B cell (primary cell): ENCODE measurements around the gene CCNL1. TPM values are rescaled to one million over a fixed set of nuclear protein-coding genes. Genes with fewer than 3 reads are reported as not detected.

Experiments used
- ATAC-seq: fragments of 200-7000 bp; cut with Tn5 transposase; one replicate; pipeline ENCODE4 v1.10.0; 2021; ENCODE audit warnings: low read depth, mild to moderate bottlenecking, moderate number of reproducible peaks, moderate library complexity
- CTCF ChIA-PET: fragments of 350-600 bp; sonication (Branson Sonifier 250); formaldehyde crosslinking; loops from one replicate; lab custom pipeline; 2021; ENCODE audit warnings: antibody characterized with exemption, inconsistent platforms; lab: Charles Lee
- POLR2A ChIA-PET: fragments of 350-600 bp; sonication (Branson Sonifier 250); formaldehyde crosslinking; loops from one replicate; lab custom pipeline; 2021; ENCODE audit warnings: antibody characterized with exemption; lab: Charles Lee
- DNase-seq: peaks from one replicate; pipeline ENCODE4 v3.0.0; 2013
- H2AFZ ChIP-seq: 2 replicates; pipeline ENCODE4 v1.6.1; 2012; ENCODE audit warnings: mild to moderate bottlenecking, low read depth, low read length; ENCODE audit not compliant: insufficient read depth, poor library complexity, severe bottlenecking
- H3K27ac ChIP-seq, 2 donors: 1 replicate in 1 of 2; 2 replicates in 1 of 2; pipeline ENCODE4 v1.5.1; 2012 to 2013; ENCODE audit warnings: low read length in 2 of 2, mild to moderate bottlenecking in 2 of 2, moderate library complexity in 1 of 2
- H3K27me3 ChIP-seq, 4 experiments: fragments of 200-600 bp in 1 of 4; sonication (generic) in 1 of 4; replicated peaks in 1 of 4; 1 replicate in 2 of 4; 2 replicates in 2 of 4; pipeline versions ENCODE4 v1.6.1 to v1.7.0; 2013 to 2016; ENCODE audit warnings: low read length in 3 of 4, mild to moderate bottlenecking in 2 of 4, mixed read lengths in 1 of 4, moderate library complexity in 1 of 4; ENCODE audit not compliant: insufficient read depth in 4 of 4, control insufficient read depth in 3 of 4; ENCODE audit errors: control extremely low read depth in 1 of 4
- H3K36me3 ChIP-seq, 2 experiments: replicated peaks in 1 of 2; 1 replicate in 1 of 2; 2 replicates in 1 of 2; pipeline versions ENCODE4 v1.6.1 to v1.7.1; 2013; ENCODE audit warnings: low read length in 1 of 2; ENCODE audit not compliant: insufficient read depth in 2 of 2, control insufficient read depth in 1 of 2; ENCODE audit errors: control extremely low read depth in 1 of 2, extremely low read depth in 1 of 2
- H3K4me1 ChIP-seq, 2 donors: fragments of 200-600 bp in 1 of 2; sonication (generic) in 1 of 2; 1 replicate in 1 of 2; 2 replicates in 1 of 2; pipeline versions ENCODE4 v1.5.1 to v1.6.1; 2013 to 2017; ENCODE audit warnings: low read length in 2 of 2; ENCODE audit not compliant: control insufficient read depth in 2 of 2, insufficient read depth in 2 of 2
- H3K4me2 ChIP-seq: replicated peaks from 2 replicates; pipeline ENCODE3; 2012; ENCODE audit warnings: mild to moderate bottlenecking, low read depth, low read length; ENCODE audit not compliant: poor library complexity, severe bottlenecking
- H3K4me3 ChIP-seq, 5 experiments: fragments of 200-600 bp in 1 of 5; sonication (generic) in 1 of 5; 1 replicate in 3 of 5; 2 replicates in 2 of 5; pipeline versions ENCODE4 v1.5.1 to v1.7.0; 2011 to 2016; ENCODE audit warnings: low read length in 4 of 5, mild to moderate bottlenecking in 4 of 5, low read depth in 2 of 5, control low read depth in 1 of 5, moderate library complexity in 1 of 5; ENCODE audit not compliant: insufficient read depth in 1 of 5; ENCODE audit errors: control extremely low read depth in 1 of 5, extremely low read depth in 1 of 5
- H3K79me2 ChIP-seq: fragments of 200-600 bp; sonication (generic); one replicate; pipeline ENCODE4 v1.6.0; 2016; ENCODE audit warnings: low read length; ENCODE audit not compliant: control insufficient read depth, insufficient read depth
- H3K9ac ChIP-seq: fragments of 200-600 bp; sonication (generic); 2 replicates; pipeline ENCODE4 v1.6.1; 2017; ENCODE audit warnings: mild to moderate bottlenecking, low read length, moderate library complexity
- H3K9me3 ChIP-seq, 3 donors: one replicate each; pipeline versions ENCODE4 v1.6.1 to v1.7.1; 2013; ENCODE audit warnings: low read length in 2 of 3; ENCODE audit not compliant: control insufficient read depth in 2 of 3, insufficient read depth in 1 of 3; ENCODE audit errors: control extremely low read depth in 1 of 3
- H4K20me1 ChIP-seq: 2 replicates; pipeline ENCODE4 v1.6.0; 2012; ENCODE audit warnings: mild to moderate bottlenecking, low read length; ENCODE audit not compliant: insufficient read depth, control insufficient read depth, poor library complexity, severe bottlenecking
- H3K27ac Mint-ChIP-seq: one replicate; pipeline ENCODE4 v1.8.0; 2021; ENCODE audit warnings: mixed read lengths
- H3K27me3 Mint-ChIP-seq: one replicate; pipeline ENCODE4 v1.8.0; 2021; ENCODE audit warnings: mixed read lengths
- H3K4me1 Mint-ChIP-seq: one replicate; pipeline ENCODE4 v1.8.0; 2021; ENCODE audit warnings: mixed read lengths
- H3K4me3 Mint-ChIP-seq: one replicate; pipeline ENCODE4 v1.8.0; 2021; ENCODE audit warnings: mixed read lengths
- H3K9me3 Mint-ChIP-seq: one replicate; pipeline ENCODE4 v1.8.0; 2022; ENCODE audit warnings: mixed read lengths; ENCODE audit not compliant: insufficient read depth
- CTCF ChIP-seq: fragments of 200-600 bp; IDR thresholded peaks from one replicate; pipeline ENCODE4 v1.8.0; 2022; ENCODE audit warnings: antibody characterized with exemption, mild to moderate bottlenecking
- EZH2 ChIP-seq: IDR thresholded peaks from 2 replicates; pipeline ENCODE4 v1.6.1; 2012; ENCODE audit warnings: borderline replicate concordance, low read depth, mild to moderate bottlenecking, moderate library complexity, low read length; ENCODE audit not compliant: insufficient read depth, poor library complexity, severe bottlenecking
- WGBS: methylation state at CpG from one replicate; pipeline ENCODE4 v1.1.5; 2013; ENCODE audit warnings: missing lambda C conversion rate; ENCODE audit not compliant: insufficient coverage; 5-methylcytosine and 5-hydroxymethylcytosine counted together
- intact Hi-C: fragments of 100-400 bp; cut with micrococcal nuclease; formaldehyde crosslinking; loops from one replicate; pipeline ENCODE4 v1.10.0; 2022
- polyA plus RNA-seq: library from polyadenylated mRNA; depleted of rRNA; stranded (reverse); fragments of >200 nt; gene quantifications from 2 replicates; pipeline ENCODE4 v1.2.3, GENCODE V29; 2012
- total RNA-seq, 2 donors: library from RNA; stranded (reverse); fragments of 120-200 nt in 1 of 2; gene quantifications; 1 replicate in 1 of 2; 2 replicates in 1 of 2; pipeline versions ENCODE4 v1.2.3 to v1.2.4, GENCODE V29; 2013 to 2022

The CCNL1 gene
- total and polyA plus RNA-seq, 2 donors (not counting 1 experiment from before 2014, with no cell fraction given): 322 to 655 TPM

DNA sequence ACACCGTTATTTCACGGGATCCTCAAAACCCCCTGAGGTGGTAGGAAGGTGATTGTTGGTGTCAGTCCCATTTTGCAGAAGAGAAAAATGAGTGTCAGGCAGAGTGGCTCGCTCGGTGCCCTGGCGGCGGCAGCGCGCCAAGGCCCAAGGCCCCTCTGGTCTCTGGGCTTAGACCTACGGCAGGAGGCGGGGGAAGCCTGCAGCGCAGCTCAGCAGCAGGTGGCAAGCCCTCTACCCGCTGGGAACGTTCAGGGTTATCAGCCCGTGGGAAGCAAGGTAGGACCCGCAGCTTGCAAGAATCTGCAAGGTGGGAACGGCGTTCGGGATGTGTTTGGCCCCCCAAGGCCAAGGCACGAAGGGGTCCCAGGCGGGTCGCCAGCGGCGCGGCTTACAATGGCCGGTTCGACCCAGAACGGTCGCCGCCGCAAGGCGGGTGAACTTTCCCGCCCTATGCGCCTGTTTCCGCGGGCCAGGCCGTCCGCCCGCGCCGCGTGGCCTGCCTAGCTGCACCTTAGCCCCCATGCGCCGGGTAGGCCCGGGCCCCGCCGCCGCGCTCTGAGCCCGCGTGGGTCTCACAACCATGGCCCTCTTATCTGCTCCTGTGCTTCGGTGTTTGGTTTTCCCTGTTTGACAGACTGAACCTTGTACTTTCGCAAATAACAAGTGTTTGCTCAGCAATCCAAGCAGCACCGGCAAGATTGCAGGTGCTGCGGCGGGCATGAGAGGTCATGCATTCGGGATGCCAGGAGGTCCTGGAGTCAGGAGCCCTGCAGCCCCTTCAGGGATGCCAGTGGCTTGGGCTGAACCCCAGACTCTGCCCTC, 39.7 kb downstream of the CCNL1 start:
- intact Hi-C loops: no loop called here
- TF ChIP-seq CTCF: no peak
- no peak for TF ChIP-seq EZH2
- ATAC-seq: no peak
- Histone ChIP-seq H3K27ac (no peak overlapping the region), H3K4me2 (no peak overlapping the region), H3K4me3 (no peak overlapping the region), H3K36me3 (no peaks in the 10 kb centered on the region), H3K27me3 (no peaks in the 10 kb centered on the region), H3K9me3 (peaks cover 0 to 5% (median 0%) of the 10 kb centered on the region in 3 donors), H2AFZ (no peak overlapping the region), H3K4me1 (no peaks in the 10 kb centered on the region), H3K9ac (no peak overlapping the region), H4K20me1 (no peaks in the 10 kb centered on the region), H3K79me2 (no peaks in the 10 kb centered on the region)
- Mint-ChIP-seq H3K9me3 (no peaks in the 10 kb centered on the region), H3K27me3 (peaks cover 10% of the 10 kb centered on the region), H3K4me1 (no peaks in the 10 kb centered on the region), H3K4me3 (no peak overlapping the region), H3K27ac (no peak overlapping the region)
- no peak for DNase-seq
- ChIA-PET POLR2A (no interaction called here), CTCF (interaction anchor here (3.0 kb wide), 1 partner anchor 17 kb away, joined by 14 read pairs; no protein-coding TSS in a partner anchor)
- WGBS: 81% methylated on average over 55 of the region's 56 CpGs

DNA sequence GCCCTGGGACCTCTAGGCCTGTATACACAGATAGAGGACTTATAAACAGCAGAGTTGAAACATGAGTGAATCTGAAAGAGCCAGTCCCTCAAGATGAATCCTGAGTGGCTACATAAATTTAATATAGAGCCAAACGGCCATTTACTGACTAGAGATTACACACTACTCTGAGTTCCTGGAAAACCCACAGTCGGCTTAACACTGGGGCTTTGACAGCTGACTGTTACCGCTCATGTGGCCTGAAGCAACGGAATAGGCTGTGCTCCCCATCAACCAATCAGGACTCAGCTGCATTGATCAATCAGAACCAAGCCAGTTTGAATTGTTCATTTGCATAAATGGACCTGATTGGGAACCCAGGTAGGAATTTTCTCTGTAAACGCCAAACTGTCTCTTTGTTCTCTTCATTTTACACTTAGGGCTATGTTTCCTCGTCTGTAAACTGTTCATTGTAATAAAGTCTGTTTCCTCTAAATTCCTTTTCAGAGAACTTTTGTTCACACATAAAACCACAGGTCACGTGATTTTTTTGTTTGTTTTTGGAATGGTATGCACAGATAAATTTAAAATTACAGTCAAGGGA, 40.5 kb downstream of the CCNL1 start:
- H3K27ac ChIP-seq: no peak overlapping the region
- H2AFZ ChIP-seq: no peak overlapping the region
- Mint-ChIP-seq H3K9me3 (no peaks in the 10 kb centered on the region), H3K4me3 (no peak overlapping the region), H3K27me3 (peaks cover 10% of the 10 kb centered on the region), H3K27ac (no peak overlapping the region), H3K4me1 (no peaks in the 10 kb centered on the region)
- H3K4me2 ChIP-seq: no peak overlapping the region
- peaks cover 0 to 5% (median 0%) of the 10 kb centered on the region in 3 donors for H3K9me3 ChIP-seq
- no peak for DNase-seq
- no peaks in the 10 kb centered on the region for H4K20me1 ChIP-seq
- no peaks in the 10 kb centered on the region for H3K79me2 ChIP-seq
- no peak overlapping the region for H3K9ac ChIP-seq
- no peak overlapping the region for H3K4me3 ChIP-seq
- 70% methylated on average over 4 of the region's 7 CpGs for WGBS
- TF ChIP-seq CTCF (no peak), EZH2 (no peak)
- intact Hi-C loops: no loop called here
- ChIA-PET POLR2A (no interaction called here), CTCF (no interaction called here)
- ATAC-seq: no peak
- H3K4me1 ChIP-seq: no peaks in the 10 kb centered on the region
- H3K27me3 ChIP-seq: no peaks in the 10 kb centered on the region
- no peaks in the 10 kb centered on the region for H3K36me3 ChIP-seq
